A549 treated with GW870086 at 1 μM for 4 hours (cell line): ENCODE measurements around the gene SPRR5. TPM values are rescaled to one million over a fixed set of nuclear protein-coding genes. Genes with fewer than 3 reads are reported as not detected.

Experiments
- total RNA-seq: library from RNA; stranded (reverse); fragments of 200-300 nt; extraction: Qiagen RNA extraction; gene quantifications from 5 replicates; pipeline ENCODE4 v1.2.3, GENCODE V29; 2022; ENCODE audit warnings: low read depth

SPRR5 gene, protein sequence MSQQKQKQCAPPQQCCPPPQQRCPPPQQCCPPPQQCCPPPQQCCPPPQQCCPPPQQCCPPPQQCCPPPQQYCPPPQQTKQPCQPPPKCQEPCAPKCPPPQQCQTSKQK
- not detected in 5 replicates for total RNA-seq

DNA sequence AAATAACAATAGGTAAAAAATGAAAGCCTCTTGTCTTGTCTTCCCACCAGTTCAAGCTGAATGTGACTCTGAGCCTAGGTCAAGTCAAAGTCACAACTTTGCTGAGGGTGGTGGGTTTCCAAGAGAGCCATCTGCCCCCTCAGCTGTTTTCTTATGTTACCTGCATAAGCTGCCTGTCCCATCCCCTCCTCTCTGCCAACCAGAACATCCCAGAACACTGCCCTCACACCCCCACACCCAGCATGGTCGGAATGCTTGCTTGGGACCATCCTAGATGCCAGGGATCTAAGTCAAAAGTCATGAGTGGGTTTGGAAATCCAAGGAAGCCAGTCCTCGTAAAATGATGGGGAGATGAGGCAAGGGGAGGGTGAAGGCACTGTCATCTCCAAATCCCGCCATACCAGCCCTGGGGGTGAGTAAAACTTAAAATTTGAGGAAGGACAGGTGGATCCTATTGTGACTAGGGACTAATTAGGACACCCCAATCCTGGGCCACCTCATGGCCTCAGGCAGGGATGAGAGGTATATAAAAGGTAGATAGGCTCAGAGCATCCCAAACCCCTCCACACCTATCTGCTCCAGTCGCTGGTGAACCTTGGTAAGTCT, at the start of gene SPRR5:
TSS of gene SPRR5 (plus strand) at position 556 of the 606 bp plus-strand sequence. CDS start 1,349 bp downstream, outside the sequence.

DNA sequence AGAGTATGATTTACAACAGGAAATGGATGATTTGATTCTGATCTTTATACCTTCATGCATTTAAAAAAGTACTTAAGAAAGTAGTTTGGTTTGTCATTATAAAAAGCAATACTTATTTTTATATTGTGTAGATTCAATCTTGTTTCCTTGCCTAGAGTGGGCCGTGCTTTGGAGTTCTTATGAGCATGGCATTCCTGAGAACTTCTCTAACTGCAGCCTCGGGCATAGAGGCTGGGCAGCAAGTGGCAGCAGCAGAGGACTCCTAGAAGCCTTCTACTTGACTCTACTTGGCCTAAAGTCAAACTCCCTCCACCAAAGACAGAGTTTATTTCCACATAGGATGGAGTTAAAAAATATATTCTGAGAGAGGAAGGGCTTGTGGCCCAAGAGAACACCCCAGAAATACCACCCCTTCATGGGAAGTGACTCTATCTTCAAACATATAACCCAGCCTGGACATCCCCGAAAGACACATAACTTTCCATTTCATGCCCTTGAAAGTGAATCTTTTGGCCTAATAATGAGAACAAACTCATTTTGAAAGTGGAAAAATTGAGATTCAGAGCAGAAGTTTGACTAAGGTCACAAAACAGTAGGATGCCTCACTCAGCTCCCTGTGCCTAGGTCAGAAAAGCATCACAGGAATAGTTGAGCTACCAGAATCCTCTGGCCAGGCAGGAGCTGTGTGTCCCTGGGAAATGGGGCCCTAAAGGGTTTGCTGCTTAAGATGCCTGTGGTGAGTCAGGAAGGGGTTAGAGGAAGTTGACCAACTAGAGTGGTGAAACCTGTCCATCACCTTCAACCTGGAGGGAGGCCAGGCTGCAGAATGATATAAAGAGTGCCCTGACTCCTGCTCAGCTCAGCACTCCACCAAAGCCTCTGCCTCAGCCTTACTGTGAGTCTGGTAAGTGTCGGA, 39.1 kb upstream of the SPRR5 start, which contains the start of gene IVL:
TSS of gene IVL (plus strand) at position 861 of the 916 bp plus-strand sequence. CDS start 1,252 bp downstream, outside the sequence.

DNA sequence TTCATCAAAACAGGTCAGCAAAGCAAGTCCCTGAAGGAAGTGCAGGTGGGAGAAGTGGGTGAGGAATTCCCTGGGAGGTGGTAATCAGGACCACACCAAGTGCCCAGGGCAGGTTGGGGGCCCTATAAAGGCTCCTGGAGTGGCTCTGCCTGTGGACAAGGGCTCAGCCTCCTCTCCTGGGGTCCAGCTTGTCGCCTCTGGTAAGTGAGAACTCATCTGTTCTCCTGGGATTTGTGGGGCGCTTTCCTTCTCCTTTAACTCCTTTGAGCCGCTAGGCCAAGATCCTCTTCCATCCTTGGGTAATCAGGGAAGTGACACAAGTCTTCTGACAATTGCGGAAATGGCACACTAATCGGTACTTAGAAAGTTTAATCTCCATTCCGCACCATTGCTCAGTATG, 23.5 kb downstream of the SPRR5 start, which contains the start of gene SPRR4:
TSS of gene SPRR4 (plus strand) at position 154 of the 400 bp plus-strand sequence. CDS start 1,243 bp downstream, outside the sequence.

DNA sequence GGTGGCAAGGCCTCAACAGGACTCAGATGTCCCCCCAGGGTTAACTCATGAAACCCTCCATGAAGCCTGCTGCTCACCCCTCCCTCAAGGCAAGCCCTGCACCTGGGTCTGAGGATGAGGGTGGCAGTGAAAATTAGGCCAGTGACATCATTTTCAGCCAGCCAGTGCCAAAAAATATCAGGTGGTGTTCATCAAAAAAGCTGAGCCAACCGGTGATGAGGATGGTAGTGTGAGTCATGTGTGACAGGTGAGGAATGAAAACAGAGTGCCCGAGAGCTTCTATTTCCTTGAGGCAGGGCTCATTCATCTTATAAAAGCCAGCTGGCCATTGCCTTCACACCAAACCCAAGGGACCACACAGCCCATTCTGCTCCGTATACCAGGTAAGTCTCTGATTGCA, 36.7 kb downstream of the SPRR5 start, which contains the start of gene SPRR1A:
TSS of gene SPRR1A (plus strand) at position 339 of the 400 bp plus-strand sequence. CDS start 1,150 bp downstream, outside the sequence.

Other genes starting within 250 kb of the SPRR5 start
- gene LCE2A, start 248.9 kb upstream of the SPRR5 start, total RNA-seq, result not detected in 5 replicates
- not detected in 5 replicates for gene LCE4A, start 239.0 kb upstream of the SPRR5 start, total RNA-seq
- gene KPRP, start 189.2 kb upstream of the SPRR5 start, total RNA-seq, result 0.07 TPM in 1 of 5 replicates, not detected in the others
- gene LCE1F, start 172.1 kb upstream of the SPRR5 start, total RNA-seq, result not detected in 5 replicates
- gene LCE1E, start 160.9 kb upstream of the SPRR5 start, total RNA-seq, result 0.10 to 0.21 TPM in 2 of 5 replicates, not detected in the others
- not detected in 5 replicates for gene LCE1D, start 150.5 kb upstream of the SPRR5 start, total RNA-seq
- not detected in 5 replicates for gene LCE1C, start 140.6 kb upstream of the SPRR5 start, total RNA-seq
- gene LCE1B, start 135.2 kb upstream of the SPRR5 start, total RNA-seq, result not detected in 5 replicates
- gene LCE1A, start 119.7 kb upstream of the SPRR5 start, total RNA-seq, result not detected in 5 replicates
- not detected in 5 replicates for gene LCE6A, start 104.3 kb upstream of the SPRR5 start, total RNA-seq
- not detected in 5 replicates for gene LCE7A, start 87.2 kb upstream of the SPRR5 start, total RNA-seq
- not detected in 5 replicates for gene SMCP, start 68.9 kb upstream of the SPRR5 start, total RNA-seq
- gene IVL, start 38.7 kb upstream of the SPRR5 start, total RNA-seq, result 0.10 to 0.15 TPM (median 0.10 TPM) in 3 of 5 replicates, not detected in the others
- gene SPRR4, start 23.4 kb downstream of the SPRR5 start, total RNA-seq, result not detected in 5 replicates
- gene SPRR1A, start 36.9 kb downstream of the SPRR5 start, total RNA-seq, result not detected in 5 replicates
- gene SPRR3, start 54.5 kb downstream of the SPRR5 start, total RNA-seq, result not detected in 5 replicates
- not detected in 5 replicates for gene SPRR1B, start 84.0 kb downstream of the SPRR5 start, total RNA-seq
- not detected in 5 replicates for gene SPRR2D, start 93.9 kb downstream of the SPRR5 start, total RNA-seq
- gene SPRR2A, start 110.3 kb downstream of the SPRR5 start, total RNA-seq, result not detected in 5 replicates
- not detected in 5 replicates for gene SPRR2B, start 124.4 kb downstream of the SPRR5 start, total RNA-seq
- gene SPRR2E, start 147.3 kb downstream of the SPRR5 start, total RNA-seq, result not detected in 5 replicates
- not detected in 5 replicates for gene SPRR2F, start 166.3 kb downstream of the SPRR5 start, total RNA-seq
- gene SPRR2G, start 203.7 kb downstream of the SPRR5 start, total RNA-seq, result not detected in 5 replicates